Kidney epithelial cell (primary cell): ENCODE measurements around the gene KIT. TPM values are rescaled to one million over a fixed set of nuclear protein-coding genes. Genes with fewer than 3 reads are reported as not detected.

Experiments used
- DNase-seq: peaks from one replicate; pipeline ENCODE4 v3.0.0-alpha.2; 2010; ENCODE audit warnings: low read depth
- H3K27me3 ChIP-seq: 2 replicates; pipeline ENCODE4 v1.6.0; 2011; ENCODE audit warnings: low read length; ENCODE audit not compliant: control insufficient read depth, insufficient read depth
- H3K36me3 ChIP-seq: 2 replicates; pipeline ENCODE4 v1.5.1; 2011; ENCODE audit warnings: low read length; ENCODE audit not compliant: control insufficient read depth, insufficient read depth
- H3K4me3 ChIP-seq: 2 replicates; pipeline ENCODE4 v1.5.1; 2011; ENCODE audit warnings: low read depth, mild to moderate bottlenecking, control low read depth, low read length
- CTCF ChIP-seq: IDR thresholded peaks from 2 replicates; pipeline ENCODE4 v1.5.1; 2011; ENCODE audit warnings: mild to moderate bottlenecking, moderate library complexity, low read length, control low read depth, inconsistent platforms; ENCODE audit not compliant: insufficient read depth, poor library complexity, severe bottlenecking
- total RNA-seq: library from RNA; depleted of rRNA; stranded (reverse); fragments of >200 nt; gene quantifications from 2 replicates; pipeline ENCODE4 v1.2.3, GENCODE V29; 2015

KIT gene
- total RNA-seq, 1 donor from 2014 or later: 1.7 TPM

DNA sequence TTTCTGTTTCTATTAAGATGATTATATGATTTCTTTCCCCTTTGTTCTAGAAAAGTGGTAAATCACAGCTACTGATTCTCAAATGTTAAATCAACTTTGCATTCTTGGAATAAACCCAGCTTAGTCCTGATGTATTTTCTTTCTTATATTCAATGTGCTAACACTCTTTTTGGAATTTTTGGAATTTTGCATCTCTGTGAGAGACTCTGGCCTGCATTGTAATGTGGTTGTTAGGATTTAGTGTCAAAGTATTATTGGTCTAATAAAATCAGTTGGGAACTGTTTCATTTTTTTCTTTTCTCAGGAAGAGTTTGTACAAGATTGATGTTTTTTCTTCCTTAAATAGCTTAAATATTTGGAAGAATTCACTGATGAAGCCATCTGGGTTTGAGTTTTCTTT lies 109.6 kb downstream of the KIT start:
- Histone ChIP-seq H3K27me3 (no peaks in the 10 kb centered on the region), H3K36me3 (no peaks in the 10 kb centered on the region), H3K4me3 (no peak overlapping the region)
- TF ChIP-seq CTCF: no peak
- DNase-seq: no peak

DNA sequence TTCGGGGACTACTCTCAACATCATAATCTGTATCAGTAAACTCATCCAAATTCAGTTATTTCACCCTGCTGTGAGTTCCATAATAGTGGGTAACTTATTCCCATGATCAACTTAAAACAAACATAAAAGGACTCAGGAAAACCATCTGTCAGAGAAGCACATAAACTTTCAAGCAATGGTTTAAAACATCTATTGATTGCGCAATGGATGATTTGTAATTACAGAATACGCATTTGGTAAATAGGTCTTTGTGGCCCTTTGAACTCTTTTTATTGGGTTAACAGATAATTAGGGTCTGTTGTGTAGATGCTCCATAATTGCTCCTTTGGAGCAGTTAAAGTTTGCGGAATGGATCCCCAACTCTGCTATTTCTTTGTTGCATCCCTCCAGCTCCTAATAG lies 115.3 kb downstream of the KIT start:
- no peak for DNase-seq
- no peak for TF ChIP-seq CTCF
- Histone ChIP-seq H3K27me3 (no peaks in the 10 kb centered on the region), H3K36me3 (no peaks in the 10 kb centered on the region), H3K4me3 (no peak overlapping the region)

- Histone ChIP-seq H3K27me3 (no peaks in the 10 kb centered on the region), H3K4me3 (no peak overlapping the region), H3K36me3 (no peaks in the 10 kb centered on the region)
- no peak for DNase-seq
- TF ChIP-seq CTCF: no peak
Measured at GRCh38 chr4:54779036-54779435, 121.3 kb downstream of the KIT start.

DNA sequence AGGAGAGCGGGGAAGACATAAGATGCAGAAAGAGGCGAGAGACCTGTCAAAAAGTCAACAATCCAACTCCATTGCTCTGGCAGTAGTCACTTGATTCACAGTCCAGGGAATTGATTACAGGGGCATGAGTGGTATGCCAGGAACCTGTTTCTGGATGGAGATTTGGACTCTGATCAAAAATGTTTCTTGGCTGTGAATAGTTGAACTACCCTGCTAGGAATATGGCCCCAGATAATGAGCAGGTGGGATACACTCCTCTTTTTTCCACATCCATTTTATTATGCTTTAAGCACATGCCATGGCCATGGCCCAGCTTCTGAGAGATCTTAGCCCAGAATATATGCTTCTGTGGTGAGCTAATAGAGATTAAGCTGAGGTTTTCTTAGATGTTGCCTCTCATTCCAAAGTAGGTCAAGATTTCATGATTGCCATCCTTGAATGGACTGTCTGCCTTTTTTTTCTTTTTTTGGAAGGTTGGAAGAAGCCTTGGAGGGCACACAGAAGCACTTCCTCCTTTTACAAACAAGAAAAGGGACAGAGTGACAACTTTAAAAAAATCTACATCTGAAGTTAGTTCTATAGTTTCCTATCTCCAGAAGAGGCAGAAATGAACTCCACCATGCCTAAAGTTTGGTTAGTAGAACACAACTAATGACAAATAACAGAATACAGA lies 121.9 kb downstream of the KIT start:
- no peak for TF ChIP-seq CTCF
- DNase-seq: no peak
- Histone ChIP-seq H3K36me3 (no peaks in the 10 kb centered on the region), H3K4me3 (no peak overlapping the region), H3K27me3 (no peaks in the 10 kb centered on the region)

DNA sequence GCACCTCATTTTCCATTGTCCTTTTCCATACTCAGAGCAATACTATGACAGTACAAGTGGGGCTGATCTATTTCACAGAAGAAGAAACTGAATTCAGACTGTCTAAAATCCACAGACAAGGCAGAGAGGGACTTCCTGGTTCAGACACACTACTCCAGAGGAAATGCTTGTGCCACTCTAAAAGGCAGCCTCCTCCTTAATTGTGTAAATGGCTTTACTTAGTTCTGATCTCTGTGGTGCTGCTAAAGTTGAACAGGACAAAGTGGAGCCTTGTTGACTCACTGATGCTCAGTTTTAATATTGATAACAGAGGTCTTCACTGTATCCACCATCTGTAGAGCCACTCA lies 122.4 kb downstream of the KIT start:
- no peak overlapping the region for H3K4me3 ChIP-seq
- no peaks in the 10 kb centered on the region for H3K36me3 ChIP-seq
- TF ChIP-seq CTCF: no peak
- no peak for DNase-seq
- H3K27me3 ChIP-seq: no peaks in the 10 kb centered on the region

GRCh38 chr4:54781756-54782155 lies 124.0 kb downstream of the KIT start:
- Histone ChIP-seq H3K27me3 (no peaks in the 10 kb centered on the region), H3K4me3 (no peak overlapping the region), H3K36me3 (no peaks in the 10 kb centered on the region)
- no peak for TF ChIP-seq CTCF
- no peak for DNase-seq
